NCI-H82 treated with DMSO at 0.1 percent for 48 hours (cell line): ENCODE data around the gene REX1BD.

Experiments used
- DNase-seq: peaks from one replicate; lab custom pipeline; 2025; ENCODE audit not compliant: unreplicated experiment; lab: John Stamatoyannopoulos, UW

REX1BD gene

GRCh38 chr19:18612772-18613588, 24.4 kb downstream of the REX1BD start, which contains the start of gene TMEM59L:
TMEM59L (plus strand) TSS chr19:18612870; CDS start chr19:18612959, 89 bp downstream.
- no peak for DNase-seq

- DNase-seq, result no peak
Measured at GRCh38 chr19:18613589-18614234, 25.1 kb downstream of the REX1BD start.

GRCh38 chr19:18616023-18616422, 27.4 kb downstream of the REX1BD start:
- DNase-seq, result no peak

GRCh38 chr19:18617562-18617961, 29.0 kb downstream of the REX1BD start:
- DNase-seq, result no peak

DNA sequence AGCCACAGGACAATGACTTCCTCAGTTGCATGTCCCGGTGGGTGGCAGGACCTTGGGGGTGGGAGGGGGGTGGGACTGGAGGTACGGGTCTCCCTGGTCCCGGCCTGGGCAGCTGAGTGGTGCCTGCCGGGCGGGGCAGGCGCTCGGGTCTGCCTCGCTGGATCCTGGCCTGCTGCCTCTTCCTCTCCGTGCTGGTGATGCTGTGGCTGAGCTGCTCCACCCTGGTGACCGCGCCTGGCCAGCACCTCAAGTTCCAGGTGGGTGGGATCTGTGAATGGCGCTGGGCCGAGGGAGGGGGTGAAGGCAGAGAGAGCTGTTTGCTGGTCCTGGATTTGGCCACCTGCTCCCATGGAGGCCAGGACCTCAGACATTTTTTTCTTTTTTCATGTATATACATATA, 29.6 kb downstream of the REX1BD start:
- no peak for DNase-seq

DNA sequence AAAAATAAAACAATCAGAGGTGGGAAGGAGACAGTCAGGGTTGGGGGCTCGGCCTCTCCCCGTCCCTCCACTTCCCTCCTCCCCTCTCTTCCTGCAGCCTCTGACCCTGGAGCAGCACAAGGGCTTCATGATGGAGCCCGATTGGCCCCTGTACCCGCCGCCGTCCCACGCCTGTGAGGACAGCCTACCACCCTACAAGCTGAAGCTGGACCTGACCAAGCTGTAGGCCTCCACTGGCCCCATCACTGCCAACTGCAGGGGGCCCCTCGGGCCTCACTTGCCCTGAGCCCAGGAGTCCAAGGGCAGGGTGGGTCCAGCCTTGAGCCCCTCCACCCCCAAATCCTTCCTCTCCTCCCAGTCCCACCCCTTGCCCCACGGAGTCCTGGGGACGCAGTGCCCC, 31.7 kb downstream of the REX1BD start:
- DNase-seq, result no peak

- no peak for DNase-seq
Measured at GRCh38 chr19:18620902-18621301, 32.3 kb downstream of the REX1BD start.

- DNase-seq, result no peak
Measured at GRCh38 chr19:18626906-18627305, 38.3 kb downstream of the REX1BD start.

DNA sequence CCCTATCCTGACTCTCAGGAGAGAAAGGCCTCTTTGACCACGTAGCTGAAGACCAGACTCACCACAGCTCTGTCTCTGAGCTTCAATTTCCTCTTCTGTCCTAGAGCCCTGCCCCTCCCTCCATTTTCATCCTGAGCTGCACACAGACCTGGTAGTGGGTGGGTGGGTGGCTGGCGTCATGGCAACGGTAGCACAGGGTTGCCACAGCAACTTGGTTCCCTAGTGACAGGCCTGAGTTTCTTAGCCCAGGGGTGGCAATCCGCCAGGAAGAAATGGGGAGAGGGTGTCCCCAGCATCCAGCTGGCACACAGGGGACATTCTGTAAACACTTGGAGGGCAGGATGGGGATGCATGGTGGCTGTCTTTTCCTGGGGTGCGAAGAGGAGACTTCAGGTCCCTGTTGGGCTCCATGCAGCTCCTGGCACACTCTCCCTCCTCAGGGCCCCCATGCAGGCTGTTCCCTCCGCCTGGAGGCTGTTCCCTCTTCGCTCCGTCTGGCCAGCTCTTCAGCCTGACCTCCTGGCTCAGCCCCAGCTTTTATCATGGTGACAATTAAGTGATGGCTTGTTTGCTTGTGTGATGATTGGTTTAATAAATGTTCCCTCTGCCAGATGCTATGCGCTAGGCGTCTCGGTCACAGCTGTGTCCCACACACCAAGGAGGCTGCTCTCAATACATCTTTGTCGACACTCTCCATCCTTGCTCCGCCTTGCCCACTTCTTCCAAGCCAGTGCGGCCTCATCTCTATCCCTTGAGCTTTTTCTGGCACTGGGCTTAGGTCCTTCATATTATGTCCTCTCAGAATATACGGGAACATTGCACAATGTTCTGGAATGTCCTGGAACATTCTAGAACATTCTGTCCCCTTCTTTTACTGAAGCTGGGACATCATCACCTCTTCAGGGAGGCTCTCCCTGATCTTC, 40.8 kb downstream of the REX1BD start:
- no peak for DNase-seq

DNA sequence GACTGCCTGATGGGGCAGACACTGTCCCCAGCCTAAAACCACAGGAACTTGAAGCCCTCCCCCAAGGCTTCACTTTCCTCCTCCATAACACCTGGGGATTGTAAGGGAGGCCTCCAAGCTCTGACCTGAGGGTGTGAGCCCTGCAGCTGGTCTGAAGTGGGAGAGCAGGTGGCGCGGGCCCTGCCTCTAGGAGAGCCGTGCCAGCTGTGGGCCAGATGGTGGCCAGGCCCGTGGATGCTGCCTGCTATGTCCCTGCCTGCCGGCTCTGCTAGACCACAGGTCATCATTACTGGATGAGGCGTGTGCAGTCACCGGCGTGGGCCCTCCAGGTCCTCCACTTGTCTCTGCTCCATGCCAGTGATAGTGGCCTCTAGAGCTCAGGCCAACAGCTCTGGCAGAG, 44.7 kb downstream of the REX1BD start:
- no peak for DNase-seq

DNA sequence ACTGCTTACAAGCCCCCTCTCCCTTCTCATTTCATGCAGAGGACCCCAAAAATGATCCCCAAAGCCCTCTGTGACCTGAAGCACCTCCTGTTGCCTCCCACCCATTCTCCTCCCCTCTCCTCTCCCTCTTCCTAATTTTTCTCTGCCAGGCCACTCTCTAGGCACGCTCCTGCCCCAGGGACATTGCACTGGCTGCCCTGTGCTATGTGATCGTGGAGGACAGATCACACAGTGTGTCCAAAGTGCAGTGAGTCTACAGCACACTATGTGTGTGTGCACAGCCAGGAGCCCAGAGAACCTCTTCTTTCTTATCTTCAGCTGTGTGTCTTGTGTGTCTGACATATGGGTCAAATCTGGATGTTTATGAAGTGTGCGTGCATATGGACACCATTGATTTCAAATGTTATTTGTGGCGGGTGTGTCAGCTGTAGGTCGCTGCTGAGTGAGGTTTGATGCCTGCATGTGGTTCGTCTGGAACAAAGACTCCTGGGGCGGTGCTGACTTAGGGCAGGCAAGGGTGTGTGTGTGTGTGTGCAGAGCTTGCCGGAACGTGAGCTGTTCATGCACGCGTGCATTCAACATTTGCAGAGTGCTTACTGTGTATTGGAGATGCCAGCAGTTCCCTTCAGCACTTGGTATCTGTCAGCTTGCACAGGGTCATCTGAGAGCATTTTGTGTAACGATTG, 46.2 kb downstream of the REX1BD start:
- no peak for DNase-seq

DNA sequence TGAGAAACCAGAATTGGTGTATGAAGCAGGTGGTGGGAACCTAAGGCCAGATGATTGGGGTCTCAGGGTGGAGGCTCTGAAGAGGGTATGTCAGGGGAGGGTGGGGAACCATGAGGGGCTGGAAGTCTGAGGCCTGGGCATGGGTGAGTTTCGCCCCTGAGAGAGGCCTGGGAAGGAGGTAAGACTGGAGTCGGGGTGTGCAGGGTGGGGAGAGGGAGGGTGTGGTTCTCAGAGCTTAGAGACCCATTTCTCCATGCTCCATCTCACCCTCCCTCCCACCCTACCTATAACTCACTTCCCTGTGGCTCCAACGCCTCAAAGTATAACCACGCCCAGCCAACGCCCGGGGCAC, 47.2 kb downstream of the REX1BD start:
- no peak for DNase-seq

GRCh38 chr19:18636183-18636968, 47.8 kb downstream of the REX1BD start:
- DNase-seq, result peak; percentile 98

DNA sequence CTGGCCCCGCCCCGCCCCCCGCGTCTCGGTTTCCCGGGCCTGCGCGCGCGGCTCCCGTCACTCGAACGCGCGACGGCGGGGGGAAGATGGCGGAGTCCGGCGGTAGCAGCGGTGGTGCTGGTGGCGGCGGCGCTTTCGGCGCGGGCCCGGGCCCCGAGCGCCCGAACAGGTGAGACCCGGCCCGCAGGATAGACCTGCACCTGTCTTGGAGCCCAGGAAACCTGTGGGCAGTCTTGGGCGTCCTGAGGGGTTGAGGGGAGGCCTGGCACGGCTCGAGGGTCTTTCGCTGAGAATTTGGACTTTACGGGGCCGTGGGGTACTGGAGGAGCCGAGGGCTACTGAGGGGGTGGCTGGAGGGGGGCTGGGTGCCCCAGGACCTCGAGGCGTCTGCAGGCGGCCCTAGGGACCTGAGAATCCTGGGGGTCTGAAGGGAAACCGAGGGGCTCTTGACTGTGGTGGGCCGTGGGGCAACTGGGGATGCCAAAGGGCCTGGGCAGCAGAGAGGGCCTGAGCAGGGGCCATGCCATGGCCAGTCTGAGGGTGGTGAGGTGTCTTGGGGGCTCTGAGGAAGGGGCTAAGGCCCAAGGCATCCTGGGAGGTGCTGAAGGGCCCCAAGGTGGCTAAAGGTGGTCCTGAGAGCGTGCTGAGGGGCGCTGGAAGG, 48.5 kb downstream of the REX1BD start, which contains the start of gene KLHL26:
Gene KLHL26, plus strand, starts transcription at position 60 of the 661 bp plus-strand sequence. Its CDS starts 27 bp downstream, at position 87.
- DNase-seq, result no peak

DNA sequence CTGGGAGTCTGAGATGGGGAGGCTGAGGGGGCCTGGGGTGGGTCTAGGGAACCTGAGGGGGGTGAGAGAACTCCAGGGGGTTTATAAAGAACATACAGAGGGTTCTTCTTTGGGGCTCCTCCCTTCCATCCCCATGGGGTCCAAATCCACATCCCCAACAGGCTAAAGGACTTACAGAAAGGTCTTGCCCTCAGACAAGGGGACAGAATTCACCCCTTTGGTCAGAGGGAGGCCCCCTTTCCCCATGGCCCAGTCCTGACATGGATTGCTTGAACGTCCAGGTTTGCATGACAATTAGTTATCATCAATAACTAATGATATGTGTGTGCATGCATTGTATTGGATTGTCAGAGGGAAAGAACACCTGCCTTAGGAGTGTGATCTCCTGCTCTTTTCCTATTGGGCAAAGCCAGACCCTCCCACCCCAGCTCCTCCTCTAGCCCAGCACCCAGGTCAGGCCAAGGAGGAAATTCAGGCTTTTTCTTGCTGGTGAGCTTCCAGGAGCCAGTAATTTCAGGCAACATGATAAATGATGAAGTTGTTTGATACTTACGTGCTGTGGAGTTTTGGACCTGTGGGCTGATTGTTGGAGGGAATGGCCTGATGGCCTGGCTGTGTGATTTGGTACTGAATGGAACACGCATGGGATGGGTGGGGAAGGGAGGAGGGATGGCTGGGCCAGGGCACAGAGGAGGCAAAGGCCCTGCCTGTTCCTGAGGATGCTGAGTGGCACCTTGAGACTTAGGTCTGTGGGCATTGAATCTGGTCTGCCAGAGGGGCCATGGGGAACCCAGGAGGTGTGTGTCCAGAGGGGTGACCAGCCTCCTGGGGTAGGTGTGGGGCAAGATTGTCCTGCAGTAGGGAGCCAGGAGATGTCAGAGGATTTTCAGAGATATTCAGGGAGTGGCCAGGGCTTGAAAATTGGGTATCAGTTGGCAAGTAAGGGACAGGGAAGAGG, 49.4 kb downstream of the REX1BD start:
- no peak for DNase-seq

- DNase-seq, result no peak
Measured at GRCh38 chr19:18639706-18640243, 51.2 kb downstream of the REX1BD start.
